ENCODE measurements around the gene HDAC4. TPM values are rescaled to one million over a fixed set of nuclear protein-coding genes. Genes with fewer than 3 reads are reported as not detected.

Gene HDAC4
- total RNA-seq, 1 donor from 2014 or later = 46.2 TPM

GRCh38 chr2:239438995-239439753, 38.4 kb upstream of the HDAC4 start:
- H3K4me3 Mint-ChIP-seq (ENCODE audit: low read depth) = no peak overlapping the region
- no peaks in the 10 kb centered on the region for H3K4me1 Mint-ChIP-seq (ENCODE audit: low read depth)
- H3K36me3 Mint-ChIP-seq (ENCODE audit: insufficient read depth) = no peaks in the 10 kb centered on the region

GRCh38 chr2:239438368-239438767, 37.5 kb upstream of the HDAC4 start:
- peaks cover 10% of the 10 kb centered on the region for H3K9me3 Mint-ChIP-seq (ENCODE audit: low read depth)
- TF ChIP-seq, protein P1, sequence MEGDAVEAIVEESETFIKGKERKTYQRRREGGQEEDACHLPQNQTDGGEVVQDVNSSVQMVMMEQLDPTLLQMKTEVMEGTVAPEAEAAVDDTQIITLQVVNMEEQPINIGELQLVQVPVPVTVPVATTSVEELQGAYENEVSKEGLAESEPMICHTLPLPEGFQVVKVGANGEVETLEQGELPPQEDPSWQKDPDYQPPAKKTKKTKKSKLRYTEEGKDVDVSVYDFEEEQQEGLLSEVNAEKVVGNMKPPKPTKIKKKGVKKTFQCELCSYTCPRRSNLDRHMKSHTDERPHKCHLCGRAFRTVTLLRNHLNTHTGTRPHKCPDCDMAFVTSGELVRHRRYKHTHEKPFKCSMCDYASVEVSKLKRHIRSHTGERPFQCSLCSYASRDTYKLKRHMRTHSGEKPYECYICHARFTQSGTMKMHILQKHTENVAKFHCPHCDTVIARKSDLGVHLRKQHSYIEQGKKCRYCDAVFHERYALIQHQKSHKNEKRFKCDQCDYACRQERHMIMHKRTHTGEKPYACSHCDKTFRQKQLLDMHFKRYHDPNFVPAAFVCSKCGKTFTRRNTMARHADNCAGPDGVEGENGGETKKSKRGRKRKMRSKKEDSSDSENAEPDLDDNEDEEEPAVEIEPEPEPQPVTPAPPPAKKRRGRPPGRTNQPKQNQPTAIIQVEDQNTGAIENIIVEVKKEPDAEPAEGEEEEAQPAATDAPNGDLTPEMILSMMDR (IDR thresholded peaks at IDR 0.05; ENCODE audit: unreplicated experiment) = no peak
- H3K27ac Mint-ChIP-seq = no peak overlapping the region
- DNase-seq (ENCODE audit: low spot score, unreplicated experiment) = no peak
- peaks cover 38% of the 10 kb centered on the region for H3K27me3 Mint-ChIP-seq
- no peak overlapping the region for H3K4me3 Mint-ChIP-seq (ENCODE audit: low read depth)
- no peaks in the 10 kb centered on the region for H3K4me1 Mint-ChIP-seq (ENCODE audit: low read depth)
- H3K36me3 Mint-ChIP-seq (ENCODE audit: insufficient read depth) = no peaks in the 10 kb centered on the region

More at GRCh38 chr2:239438995-239439753, 38.4 kb upstream of the HDAC4 start:
- H3K9me3 Mint-ChIP-seq (ENCODE audit: low read depth) = peaks cover 6% of the 10 kb centered on the region
- H3K27ac Mint-ChIP-seq = no peak overlapping the region
- TF ChIP-seq, protein P1 (IDR thresholded peaks at IDR 0.05; ENCODE audit: unreplicated experiment) = no peak
- peaks cover 42% of the 10 kb centered on the region for H3K27me3 Mint-ChIP-seq
- no peak for DNase-seq (ENCODE audit: low spot score, unreplicated experiment)

- Mint-ChIP-seq H3K36me3 (ENCODE audit: insufficient read depth) (no peaks in the 10 kb centered on the region), H3K9me3 (ENCODE audit: low read depth) (peaks cover 8% of the 10 kb centered on the region), H3K27me3 (peaks cover 32% of the 10 kb centered on the region), H3K27ac (no peak overlapping the region), H3K4me1 (ENCODE audit: low read depth) (no peaks in the 10 kb centered on the region), H3K4me3 (ENCODE audit: low read depth) (no peak overlapping the region)
- no peak for DNase-seq (ENCODE audit: low spot score, unreplicated experiment)
- TF ChIP-seq, protein P1 (IDR thresholded peaks at IDR 0.05; ENCODE audit: unreplicated experiment) = no peak
These were observed 36.0 kb upstream of the HDAC4 start for GRCh38 chr2:239436669-239437335.

DNA sequence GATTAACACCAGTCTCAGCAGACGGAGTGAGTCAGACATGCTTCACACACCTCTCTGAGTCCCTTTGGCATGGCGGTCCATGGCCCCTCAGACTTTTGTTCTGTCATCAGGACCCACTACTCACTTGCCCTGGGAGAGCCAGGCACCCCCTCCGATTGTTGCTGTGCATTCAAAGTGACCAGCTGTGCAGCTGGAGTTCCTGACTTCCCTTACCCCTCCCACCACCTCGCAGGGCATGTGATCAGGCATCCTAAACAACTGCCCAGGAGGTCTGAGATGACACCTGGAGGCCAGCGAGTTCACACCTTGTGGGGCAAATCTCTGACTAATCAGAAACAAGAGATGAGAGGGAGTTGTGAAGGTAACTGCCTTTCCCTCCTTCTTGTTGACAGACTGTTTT, 35.3 kb upstream of the HDAC4 start:
- Mint-ChIP-seq H3K4me1 (ENCODE audit: low read depth) (no peaks in the 10 kb centered on the region), H3K27ac (no peak overlapping the region), H3K4me3 (ENCODE audit: low read depth) (no peak overlapping the region), H3K27me3 (peaks cover 25% of the 10 kb centered on the region), H3K9me3 (ENCODE audit: low read depth) (peaks cover 8% of the 10 kb centered on the region), H3K36me3 (ENCODE audit: insufficient read depth) (no peaks in the 10 kb centered on the region)
- TF ChIP-seq, protein P1 (IDR thresholded peaks at IDR 0.05; ENCODE audit: unreplicated experiment) = no peak
- DNase-seq (ENCODE audit: low spot score, unreplicated experiment) = no peak

DNA sequence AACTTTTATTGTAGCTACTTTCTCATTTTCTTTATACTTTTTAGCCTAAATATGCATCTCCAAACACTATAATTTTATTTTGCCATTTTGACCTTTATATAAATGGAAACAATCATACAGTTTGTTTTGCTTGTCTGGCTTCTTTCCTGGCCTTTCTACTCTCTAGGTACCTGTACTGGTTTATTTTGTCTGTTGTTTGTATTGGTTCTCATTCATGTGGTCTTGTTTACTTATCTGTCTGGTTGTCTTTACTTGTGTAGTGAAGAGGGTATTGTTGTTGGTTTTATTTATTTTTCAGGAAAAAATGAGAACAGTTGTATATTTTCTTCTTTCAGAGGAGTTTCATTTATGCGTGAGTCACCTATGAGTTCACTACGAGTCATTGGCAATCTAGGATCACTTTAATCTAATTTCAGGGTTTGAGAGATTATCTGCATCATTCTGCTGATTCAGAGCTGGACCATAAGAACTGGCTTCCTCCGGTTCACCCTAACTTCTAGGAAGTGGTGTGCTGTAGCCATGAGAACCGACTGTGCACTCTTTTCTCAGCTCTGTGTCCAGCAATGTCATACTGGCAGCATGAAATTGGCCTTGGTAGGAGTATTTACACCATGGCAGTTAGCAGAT, 33.1 kb upstream of the HDAC4 start:
- Mint-ChIP-seq H3K27me3 (peaks cover 10% of the 10 kb centered on the region), H3K4me3 (ENCODE audit: low read depth) (no peak overlapping the region), H3K4me1 (ENCODE audit: low read depth) (no peaks in the 10 kb centered on the region), H3K27ac (no peak overlapping the region), H3K36me3 (ENCODE audit: insufficient read depth) (no peaks in the 10 kb centered on the region), H3K9me3 (ENCODE audit: low read depth) (peaks cover 8% of the 10 kb centered on the region)
- TF ChIP-seq, protein P1 (IDR thresholded peaks at IDR 0.05; ENCODE audit: unreplicated experiment) = no peak
- no peak for DNase-seq (ENCODE audit: low spot score, unreplicated experiment)
